Measurements from ENCODE around the gene CELA1. TPM values are rescaled to one million over a fixed set of nuclear protein-coding genes. Genes with fewer than 3 reads are reported as not detected.

The CELA1 gene
- total RNA-seq, 1 experiment from 2014 or later: not detected

DNA sequence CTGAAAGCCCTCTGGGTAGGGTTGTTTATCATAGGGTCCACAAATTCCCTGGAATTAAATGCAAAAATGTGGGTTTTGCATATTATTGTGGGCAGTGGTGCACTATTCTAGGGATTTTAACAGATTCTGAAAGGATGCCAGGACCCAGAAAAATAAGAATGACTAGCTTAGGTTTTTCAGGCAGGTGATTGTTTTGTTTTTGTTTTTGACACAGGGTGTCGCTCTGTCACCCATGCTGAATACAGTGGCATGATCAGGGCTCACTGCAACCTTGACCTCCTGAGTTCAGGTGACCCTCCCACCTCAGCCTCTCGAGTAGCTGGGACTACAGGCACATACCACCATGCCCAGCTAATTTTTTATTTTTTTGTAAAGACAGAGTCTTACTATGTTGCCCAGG lies 25.5 kb upstream of the CELA1 start:
- H3K4me2 ChIP-seq (ENCODE audit: low read length): peak overlapping the region; percentile 58
- H4K20me1 ChIP-seq (ENCODE audit: insufficient read depth): no peaks in the 10 kb centered on the region
- H2AFZ ChIP-seq (ENCODE audit: low read depth, low read length, poor library complexity, severe bottlenecking): no peak overlapping the region
- DNase-seq (ENCODE audit: low read depth, low spot score): no peak
- 0 out of 4 replicates have a peak overlapping the region, but pooled peaks of 1 of the 2 experiments have one; percentile 32 for H3K4me3 ChIP-seq (replicated peaks in 1 of 2; ENCODE audit: low read depth in 1 of 2, low read length in 2 of 2)
- no peaks in the 10 kb centered on the region for H3K9me3 ChIP-seq (ENCODE audit: control insufficient read depth in 1 of 2, insufficient read depth in 1 of 2, low read depth in 1 of 2, low read length in 2 of 2)
- no TSS peak for BruUV-seq (replicated peaks)
- ChIA-PET RAD21 (ENCODE audit: low non-redundant PET in 1 of 2, low total read pairs in 2 of 2, uncharacterized antibody in 2 of 2, unreplicated experiment in 2 of 2) (interaction anchor here in 1 of 2 experiments (0.9 kb wide), 1 partner anchor 452 kb away, joined by 3 read pairs; no protein-coding TSS in a partner anchor), CTCF (interaction anchor here (1.0 to 1.1 kb wide), 4 partner anchors 31 to 452 kb away, joined by 3 to 5 read pairs (median 3); no protein-coding TSS in a partner anchor), POLR2A (interaction anchor here (0.8 to 1.7 kb wide), 4 partner anchors 9 to 19 kb away, joined by 3 to 6 read pairs (median 4); partner anchors contain the start of gene GALNT6)
- intact Hi-C loops (cut with micrococcal nuclease): no loop called here
- ATAC-seq: peak; percentile 7
- H3K79me2 ChIP-seq (ENCODE audit: insufficient read depth, low read length): no peaks in the 10 kb centered on the region
- TF ChIP-seq RAD21 (IDR thresholded peaks at IDR 0.05; ENCODE audit: low read depth) (peak; percentile 18; the same call in 1 of the 2 replicates), SRF (IDR thresholded peaks at IDR 0.05; ENCODE audit: low read depth) (no peak)
- H3K27ac ChIP-seq (ENCODE audit: low read depth, low read length): peak overlapping the region; percentile 81
- peak overlapping the region; percentile 48 for H3K9ac ChIP-seq (ENCODE audit: low read length)
- no peaks in the 10 kb centered on the region for H3K9me2 ChIP-seq (ENCODE audit: insufficient read depth)
- no peaks in the 10 kb centered on the region for H3K36me3 ChIP-seq (ENCODE audit: control insufficient read depth in 1 of 2, insufficient read depth in 2 of 2, low read length in 2 of 2)
- peaks cover 16 to 23% of the 10 kb centered on the region in 2 experiments for H3K4me1 ChIP-seq (ENCODE audit: control insufficient read depth in 1 of 2, insufficient read depth in 2 of 2, low read length in 2 of 2)
- H3K27me3 ChIP-seq (ENCODE audit: insufficient read depth, low read length): no peaks in the 10 kb centered on the region

DNA sequence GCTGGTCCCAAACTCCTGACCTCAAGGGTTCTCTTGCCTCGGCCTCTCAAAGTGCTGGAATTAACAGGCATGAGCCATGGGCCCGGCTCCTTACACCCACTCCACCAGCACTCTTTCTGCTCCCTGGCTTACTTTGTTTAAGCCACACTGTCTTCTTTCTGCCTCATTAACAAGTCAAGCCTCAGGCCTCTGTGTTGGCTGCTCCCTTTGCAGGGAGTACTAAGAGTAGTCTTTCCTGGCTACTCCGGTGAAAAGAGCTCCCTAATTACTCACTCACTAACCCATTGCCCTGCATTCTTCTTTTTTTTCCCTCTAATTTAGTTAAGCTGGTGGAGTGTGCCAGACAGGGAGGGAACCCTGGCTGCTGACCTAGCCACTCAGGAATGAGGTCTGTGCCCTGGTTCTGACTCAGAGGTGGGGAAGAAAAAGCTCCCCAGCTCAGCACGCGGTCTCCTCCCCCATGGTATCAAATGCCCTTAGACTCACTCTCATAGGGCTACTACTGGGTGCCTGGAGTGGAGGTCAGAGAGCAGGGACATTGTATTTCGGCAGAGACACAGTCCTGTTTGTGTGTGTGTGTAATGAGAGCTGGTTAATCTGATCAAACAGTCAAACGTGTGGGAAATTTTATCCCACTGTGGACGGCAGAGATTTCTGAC lies 24.9 kb upstream of the CELA1 start:
- DNase-seq (ENCODE audit: low read depth, low spot score): peak; percentile 71
- CTCF ChIA-PET: interaction anchor here (1.0 to 1.1 kb wide), 4 partner anchors 30 to 452 kb away, joined by 3 to 5 read pairs (median 3); no protein-coding TSS in a partner anchor
- Histone ChIP-seq H4K20me1 (ENCODE audit: insufficient read depth) (no peaks in the 10 kb centered on the region), H2AFZ (ENCODE audit: low read depth, low read length, poor library complexity, severe bottlenecking) (no peak overlapping the region), H3K27ac (ENCODE audit: low read depth, low read length) (peak overlapping the region; percentile 81), H3K4me2 (ENCODE audit: low read length) (peak overlapping the region; percentile 58), H3K36me3 (ENCODE audit: control insufficient read depth in 1 of 2, insufficient read depth in 2 of 2, low read length in 2 of 2) (no peaks in the 10 kb centered on the region), H3K79me2 (ENCODE audit: insufficient read depth, low read length) (no peaks in the 10 kb centered on the region), H3K9ac (ENCODE audit: low read length) (peak overlapping the region; percentile 48), H3K27me3 (ENCODE audit: insufficient read depth, low read length) (no peaks in the 10 kb centered on the region), H3K4me3 (replicated peaks in 1 of 2; ENCODE audit: low read depth in 1 of 2, low read length in 2 of 2) (peak overlapping the region in 1 of 2 experiments; percentile 32; a peak in 1 of 4 replicates), H3K9me3 (ENCODE audit: control insufficient read depth in 1 of 2, insufficient read depth in 1 of 2, low read depth in 1 of 2, low read length in 2 of 2) (no peaks in the 10 kb centered on the region), H3K9me2 (ENCODE audit: insufficient read depth) (no peaks in the 10 kb centered on the region), H3K4me1 (ENCODE audit: control insufficient read depth in 1 of 2, insufficient read depth in 2 of 2, low read length in 2 of 2) (peaks cover 16 to 23% of the 10 kb centered on the region in 2 experiments)
- POLR2A ChIA-PET: interaction anchor here (0.8 to 1.7 kb wide), 4 partner anchors 9 to 19 kb away, joined by 3 to 6 read pairs (median 4); partner anchors contain the start of gene GALNT6
- TF ChIP-seq ZFX (IDR thresholded peaks at IDR 0.05) (no peak), POLR2AphosphoS5 (IDR thresholded peaks at IDR 0.05; ENCODE audit: low read depth, low read length) (0 out of 2 replicates have a peak, but pooled peaks have one; percentile 16), SP1 (IDR thresholded peaks at IDR 0.05; ENCODE audit: low read depth) (peak; percentile 72), JUND (IDR thresholded peaks at IDR 0.05) (peak; percentile 85), CBX3 (IDR thresholded peaks at IDR 0.05; ENCODE audit: low read depth) (0 out of 2 replicates have a peak, but pooled peaks have one; percentile 67), SRF (IDR thresholded peaks at IDR 0.05; ENCODE audit: low read depth) (no peak), FOSL1 (IDR thresholded peaks at IDR 0.05; ENCODE audit: low read depth) (peak; percentile 82), CEBPB (IDR thresholded peaks at IDR 0.05; ENCODE audit: low read depth) (no peak; the same call in 1 of the 2 replicates)
- TF ChIP-seq, protein P1, sequence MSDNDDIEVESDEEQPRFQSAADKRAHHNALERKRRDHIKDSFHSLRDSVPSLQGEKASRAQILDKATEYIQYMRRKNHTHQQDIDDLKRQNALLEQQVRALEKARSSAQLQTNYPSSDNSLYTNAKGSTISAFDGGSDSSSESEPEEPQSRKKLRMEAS (IDR thresholded peaks at IDR 0.05): peak; percentile 94
- intact Hi-C loops (cut with micrococcal nuclease): no loop called here
- ATAC-seq: peak; percentile 98
- RAD21 ChIA-PET (ENCODE audit: low non-redundant PET in 1 of 2, low total read pairs in 2 of 2, uncharacterized antibody in 2 of 2, unreplicated experiment in 2 of 2): interaction anchor here in 1 of 2 experiments (0.8 to 0.9 kb wide), 2 partner anchors 31 to 452 kb away, joined by 3 read pairs; no protein-coding TSS in a partner anchor
- no TSS peak for BruUV-seq (replicated peaks)
